ENCODE data around the gene IPCEF1. TPM values are rescaled to one million over a fixed set of nuclear protein-coding genes. Genes with fewer than 3 reads are reported as not detected.
"Not testable (repeated sequence)": the region's sequence is repeated elsewhere in the genome, so short reads cannot be mapped to it uniquely, and the experiment has no call there.

Gene IPCEF1
- total RNA-seq, 6 experiments from 2014 or later = 0.31 TPM; not detected in 5

DNA sequence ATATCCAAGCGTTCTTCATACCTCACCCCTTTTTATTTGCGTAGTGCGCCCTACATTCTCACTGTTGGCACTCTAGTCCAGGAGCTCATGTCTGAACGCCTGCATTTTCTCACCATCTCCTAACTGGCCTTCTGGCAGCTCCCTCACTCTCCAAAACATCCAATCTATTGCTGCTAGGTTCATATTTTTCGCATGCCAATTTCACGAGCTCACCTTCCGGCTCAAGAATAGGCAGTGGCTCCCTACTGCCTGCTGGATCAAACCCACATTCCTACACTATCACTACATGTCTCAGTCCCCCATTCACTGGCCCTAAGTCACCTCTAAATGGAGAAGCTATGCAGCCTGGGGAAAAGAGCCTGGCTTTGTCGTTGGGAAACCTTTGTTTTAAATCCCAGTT lies 115.0 kb downstream of the IPCEF1 start:
- TF ChIP-seq, protein P1, sequence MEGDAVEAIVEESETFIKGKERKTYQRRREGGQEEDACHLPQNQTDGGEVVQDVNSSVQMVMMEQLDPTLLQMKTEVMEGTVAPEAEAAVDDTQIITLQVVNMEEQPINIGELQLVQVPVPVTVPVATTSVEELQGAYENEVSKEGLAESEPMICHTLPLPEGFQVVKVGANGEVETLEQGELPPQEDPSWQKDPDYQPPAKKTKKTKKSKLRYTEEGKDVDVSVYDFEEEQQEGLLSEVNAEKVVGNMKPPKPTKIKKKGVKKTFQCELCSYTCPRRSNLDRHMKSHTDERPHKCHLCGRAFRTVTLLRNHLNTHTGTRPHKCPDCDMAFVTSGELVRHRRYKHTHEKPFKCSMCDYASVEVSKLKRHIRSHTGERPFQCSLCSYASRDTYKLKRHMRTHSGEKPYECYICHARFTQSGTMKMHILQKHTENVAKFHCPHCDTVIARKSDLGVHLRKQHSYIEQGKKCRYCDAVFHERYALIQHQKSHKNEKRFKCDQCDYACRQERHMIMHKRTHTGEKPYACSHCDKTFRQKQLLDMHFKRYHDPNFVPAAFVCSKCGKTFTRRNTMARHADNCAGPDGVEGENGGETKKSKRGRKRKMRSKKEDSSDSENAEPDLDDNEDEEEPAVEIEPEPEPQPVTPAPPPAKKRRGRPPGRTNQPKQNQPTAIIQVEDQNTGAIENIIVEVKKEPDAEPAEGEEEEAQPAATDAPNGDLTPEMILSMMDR (IDR thresholded peaks at IDR 0.05) = no peak
- Mint-ChIP-seq H3K27ac (no peak overlapping the region), H3K4me3 (no peak overlapping the region), H3K9me3 (no peaks in the 10 kb centered on the region), H3K4me1 (ENCODE audit: low read depth) (no peaks in the 10 kb centered on the region), H3K27me3 (ENCODE audit: insufficient read depth) (peaks cover 18% of the 10 kb centered on the region), H3K36me3 (ENCODE audit: low read depth) (no peaks in the 10 kb centered on the region)
- no peak for DNase-seq

DNA sequence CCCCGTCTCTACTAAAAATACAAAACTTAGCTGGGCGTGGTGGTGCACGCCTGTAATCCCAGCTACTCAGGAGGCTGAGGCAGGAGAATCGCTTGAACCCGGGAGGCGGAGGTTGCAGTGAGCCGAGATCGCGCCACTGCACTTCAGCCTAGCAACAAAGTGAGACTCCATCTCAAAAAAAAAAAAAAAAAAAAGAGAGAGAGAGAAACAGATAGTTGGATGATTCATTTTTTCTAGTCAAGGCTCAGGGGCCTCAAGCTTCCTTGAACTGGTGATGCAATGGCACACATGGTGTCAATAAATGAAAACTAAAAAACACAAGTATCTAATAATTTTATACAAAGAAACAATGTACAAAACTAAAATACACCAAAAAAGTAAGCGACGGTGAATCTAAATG lies 115.5 kb downstream of the IPCEF1 start:
- not testable (repeated sequence) for DNase-seq; H3K4me1 Mint-ChIP-seq (ENCODE audit: low read depth); H3K9me3 Mint-ChIP-seq; H3K36me3 Mint-ChIP-seq (ENCODE audit: low read depth); H3K27ac Mint-ChIP-seq; H3K4me3 Mint-ChIP-seq
- peaks cover 18% of the 10 kb centered on the region for H3K27me3 Mint-ChIP-seq (ENCODE audit: insufficient read depth)

DNA sequence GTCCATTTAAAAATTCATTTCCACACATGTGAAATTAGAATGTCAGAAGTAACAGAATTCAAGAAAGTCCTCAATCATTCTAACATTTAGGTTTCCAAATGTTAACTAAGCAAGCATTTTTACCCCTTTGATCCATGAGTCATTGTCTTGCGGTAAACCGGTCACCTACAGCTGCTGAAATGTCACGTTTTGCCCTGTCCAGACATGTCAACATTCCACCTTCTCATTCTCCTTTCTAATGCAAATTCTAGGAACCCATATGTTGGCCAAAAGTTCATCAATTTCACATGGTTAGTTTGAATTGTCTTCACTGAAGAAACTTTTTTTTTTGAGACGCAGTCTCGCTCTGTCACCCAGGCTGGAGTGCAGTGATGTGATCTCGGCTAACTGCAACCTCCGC lies 117.2 kb downstream of the IPCEF1 start:
- no peaks in the 10 kb centered on the region for H3K4me1 Mint-ChIP-seq (ENCODE audit: low read depth)
- no peak overlapping the region for H3K27ac Mint-ChIP-seq
- DNase-seq = no peak
- no peaks in the 10 kb centered on the region for H3K9me3 Mint-ChIP-seq
- no peaks in the 10 kb centered on the region for H3K36me3 Mint-ChIP-seq (ENCODE audit: low read depth)
- TF ChIP-seq, protein P1 (IDR thresholded peaks at IDR 0.05) = no peak
- no peak overlapping the region for H3K4me3 Mint-ChIP-seq
- peaks cover 4% of the 10 kb centered on the region for H3K27me3 Mint-ChIP-seq (ENCODE audit: insufficient read depth)

DNA sequence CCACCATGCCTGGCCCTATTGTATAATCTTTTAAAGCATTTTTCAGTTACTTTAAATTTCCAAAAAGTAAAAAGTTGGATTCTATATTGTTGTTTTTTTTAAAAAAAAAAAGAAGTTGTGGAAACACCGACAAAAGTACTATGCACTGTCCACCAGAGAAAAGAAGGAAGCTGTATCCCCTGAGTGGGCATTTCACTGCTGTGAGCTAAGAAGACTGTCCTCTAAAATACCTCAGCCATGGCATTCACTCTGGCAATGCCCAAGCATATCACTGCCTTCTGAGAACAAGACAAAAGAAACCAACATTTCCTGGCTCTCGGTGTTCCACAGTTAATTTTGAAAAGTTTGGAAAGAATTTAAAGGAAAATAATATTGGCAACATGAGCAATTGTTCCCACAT lies 117.8 kb downstream of the IPCEF1 start:
- Mint-ChIP-seq H3K27ac (no peak overlapping the region), H3K9me3 (no peaks in the 10 kb centered on the region), H3K27me3 (ENCODE audit: insufficient read depth) (peaks cover 4% of the 10 kb centered on the region), H3K4me3 (no peak overlapping the region), H3K4me1 (ENCODE audit: low read depth) (no peaks in the 10 kb centered on the region), H3K36me3 (ENCODE audit: low read depth) (no peaks in the 10 kb centered on the region)
- no peak for DNase-seq
- TF ChIP-seq, protein P1 (IDR thresholded peaks at IDR 0.05) = no peak

DNA sequence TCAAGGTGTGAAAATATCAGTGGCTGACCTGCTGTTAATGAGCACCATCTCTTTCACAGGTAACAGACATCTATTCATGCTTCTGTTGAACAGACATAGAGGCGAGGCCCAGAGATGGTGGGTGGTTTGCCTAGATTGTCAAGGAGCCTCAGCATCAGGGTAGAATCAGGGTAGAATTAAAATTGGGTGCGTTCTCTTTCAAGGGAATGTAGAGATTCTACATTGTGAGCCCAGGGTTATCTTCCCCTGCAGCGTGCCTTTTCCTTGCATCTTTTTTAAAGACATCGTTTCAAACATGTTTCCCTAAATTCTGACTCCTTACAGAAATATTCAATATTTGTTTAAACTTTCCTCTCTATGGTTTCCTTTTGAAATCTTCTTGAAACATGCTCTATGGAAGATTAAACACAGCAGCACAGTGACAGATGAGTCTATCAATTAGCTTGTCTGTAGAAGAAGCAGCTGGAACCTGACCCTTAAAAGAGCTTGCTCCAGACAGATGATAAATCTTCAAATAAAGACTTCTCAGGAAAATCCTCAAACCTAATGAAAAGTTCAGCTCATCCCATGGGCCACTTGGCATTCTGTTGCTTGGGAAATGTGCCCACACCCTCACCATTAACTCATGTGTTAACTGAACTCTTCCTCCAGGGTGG lies 119.8 kb downstream of the IPCEF1 start:
- no peak for DNase-seq
- Mint-ChIP-seq H3K36me3 (ENCODE audit: low read depth) (no peaks in the 10 kb centered on the region), H3K4me1 (ENCODE audit: low read depth) (peaks cover 5% of the 10 kb centered on the region; the same call in 1 of the 2 replicates), H3K27ac (no peak overlapping the region), H3K27me3 (ENCODE audit: insufficient read depth) (peaks cover 2% of the 10 kb centered on the region; the same call in 1 of the 2 replicates), H3K9me3 (no peaks in the 10 kb centered on the region), H3K4me3 (no peak overlapping the region)
- TF ChIP-seq, protein P1 (IDR thresholded peaks at IDR 0.05) = no peak

DNA sequence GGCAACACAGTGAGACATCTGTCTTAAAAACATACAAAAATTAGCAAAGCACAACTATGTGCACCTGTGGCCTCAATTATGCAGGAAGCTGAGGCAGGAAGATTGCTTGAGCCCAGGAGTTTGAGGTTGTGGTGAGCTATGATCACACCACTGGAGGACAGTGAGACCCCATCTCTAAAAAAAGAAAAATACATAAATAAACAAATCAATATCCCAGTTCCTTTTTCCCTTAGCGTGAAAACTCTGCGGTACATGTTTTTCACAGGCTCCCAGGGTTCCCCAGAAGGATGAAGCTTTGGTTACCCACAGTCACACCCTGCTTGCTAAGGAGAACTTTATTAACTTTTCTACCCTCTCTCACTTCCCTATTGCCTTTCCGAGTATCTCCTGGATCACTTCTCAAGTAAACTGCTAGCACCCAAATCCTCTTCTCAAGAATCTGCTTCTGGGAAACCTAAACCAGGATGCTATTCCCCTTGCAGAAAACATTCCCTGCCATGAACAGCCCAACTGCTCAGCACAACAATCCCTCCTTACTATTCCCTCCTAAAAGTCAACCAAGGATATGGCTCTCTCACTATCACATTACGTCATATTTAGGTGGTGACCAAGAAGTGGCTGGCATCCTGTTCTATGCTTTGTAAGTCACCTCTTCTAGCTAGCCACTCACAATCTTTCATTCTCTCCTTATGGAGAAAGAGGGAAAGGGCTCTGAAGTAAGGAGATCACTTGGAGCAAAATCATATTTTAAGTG lies 122.4 kb downstream of the IPCEF1 start:
- Mint-ChIP-seq H3K4me1 (ENCODE audit: low read depth) (peaks cover 5% of the 10 kb centered on the region; the same call in 1 of the 2 replicates), H3K27ac (no peak overlapping the region), H3K36me3 (ENCODE audit: low read depth) (no peaks in the 10 kb centered on the region), H3K4me3 (no peak overlapping the region), H3K9me3 (no peaks in the 10 kb centered on the region), H3K27me3 (ENCODE audit: insufficient read depth) (no peaks in the 10 kb centered on the region; the same call in 1 of the 2 replicates)
- TF ChIP-seq, protein P1 (IDR thresholded peaks at IDR 0.05) = no peak
- no peak for DNase-seq
